Fibroblast of pulmonary artery (primary cell): ENCODE data around the gene SNAI1.

Experiments
- DNase-seq: peaks from one replicate; pipeline ENCODE4 v3.0.0-alpha.2; 2010; ENCODE audit warnings: low read depth
- H3K4me3 ChIP-seq: replicated peaks from 2 replicates; pipeline ENCODE4 v1.5.1; 2011; ENCODE audit warnings: low read depth, mild to moderate bottlenecking, control low read depth, low read length, moderate library complexity
- TF ChIP-seq, protein P1 (sequence below): IDR thresholded peaks from 2 replicates; pipeline ENCODE4 v1.5.1; 2011; ENCODE audit warnings: mild to moderate bottlenecking, control low read depth, low read length, inconsistent platforms; ENCODE audit errors: missing control alignments

Gene SNAI1

GRCh38 chr20:49941456-49941855, 41.3 kb upstream of the SNAI1 start:
- TF ChIP-seq, protein P1, sequence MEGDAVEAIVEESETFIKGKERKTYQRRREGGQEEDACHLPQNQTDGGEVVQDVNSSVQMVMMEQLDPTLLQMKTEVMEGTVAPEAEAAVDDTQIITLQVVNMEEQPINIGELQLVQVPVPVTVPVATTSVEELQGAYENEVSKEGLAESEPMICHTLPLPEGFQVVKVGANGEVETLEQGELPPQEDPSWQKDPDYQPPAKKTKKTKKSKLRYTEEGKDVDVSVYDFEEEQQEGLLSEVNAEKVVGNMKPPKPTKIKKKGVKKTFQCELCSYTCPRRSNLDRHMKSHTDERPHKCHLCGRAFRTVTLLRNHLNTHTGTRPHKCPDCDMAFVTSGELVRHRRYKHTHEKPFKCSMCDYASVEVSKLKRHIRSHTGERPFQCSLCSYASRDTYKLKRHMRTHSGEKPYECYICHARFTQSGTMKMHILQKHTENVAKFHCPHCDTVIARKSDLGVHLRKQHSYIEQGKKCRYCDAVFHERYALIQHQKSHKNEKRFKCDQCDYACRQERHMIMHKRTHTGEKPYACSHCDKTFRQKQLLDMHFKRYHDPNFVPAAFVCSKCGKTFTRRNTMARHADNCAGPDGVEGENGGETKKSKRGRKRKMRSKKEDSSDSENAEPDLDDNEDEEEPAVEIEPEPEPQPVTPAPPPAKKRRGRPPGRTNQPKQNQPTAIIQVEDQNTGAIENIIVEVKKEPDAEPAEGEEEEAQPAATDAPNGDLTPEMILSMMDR, result no peak
- no peak overlapping the region for H3K4me3 ChIP-seq
- DNase-seq, result no peak

DNA sequence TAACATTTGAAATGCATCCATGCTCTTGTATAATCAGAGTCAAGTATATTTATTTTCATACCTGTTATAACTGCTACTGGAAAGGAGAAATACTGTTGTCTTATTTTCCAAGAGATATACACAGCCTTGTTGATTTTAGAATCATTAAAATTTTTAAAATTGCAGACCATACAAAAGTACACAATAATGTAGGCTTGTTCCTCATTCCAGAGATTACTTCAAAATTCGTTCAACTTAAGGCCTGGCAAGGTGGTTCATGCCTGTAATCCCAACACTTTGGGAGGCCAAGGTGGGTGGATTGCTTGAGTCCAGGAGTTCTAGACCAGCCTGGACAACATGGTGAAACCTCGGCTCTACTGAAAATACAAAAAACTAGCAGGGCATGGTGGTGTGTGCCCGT, 40.5 kb upstream of the SNAI1 start:
- TF ChIP-seq, protein P1, result no peak
- no peak overlapping the region for H3K4me3 ChIP-seq
- DNase-seq, result no peak

DNA sequence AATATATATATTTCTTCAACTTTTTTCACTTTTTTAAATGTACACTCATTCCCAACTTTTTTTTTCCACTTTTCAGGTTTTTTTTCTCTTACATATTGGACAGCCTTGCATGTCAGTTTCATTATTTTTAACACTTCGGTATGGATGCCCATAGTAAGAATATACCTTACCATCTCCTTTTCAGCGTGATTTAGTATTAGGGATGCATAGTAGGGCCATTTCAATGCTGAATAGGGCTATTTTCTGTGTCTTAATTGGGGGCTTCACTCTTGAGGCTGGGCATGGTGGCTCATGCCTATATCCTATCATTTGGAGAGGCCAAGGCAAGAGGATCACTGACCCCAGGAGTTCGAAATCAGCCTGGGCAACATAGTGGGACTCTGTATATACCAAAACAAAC, 39.8 kb upstream of the SNAI1 start:
- no peak for DNase-seq
- H3K4me3 ChIP-seq, result no peak overlapping the region
- TF ChIP-seq, protein P1, result no peak

DNA sequence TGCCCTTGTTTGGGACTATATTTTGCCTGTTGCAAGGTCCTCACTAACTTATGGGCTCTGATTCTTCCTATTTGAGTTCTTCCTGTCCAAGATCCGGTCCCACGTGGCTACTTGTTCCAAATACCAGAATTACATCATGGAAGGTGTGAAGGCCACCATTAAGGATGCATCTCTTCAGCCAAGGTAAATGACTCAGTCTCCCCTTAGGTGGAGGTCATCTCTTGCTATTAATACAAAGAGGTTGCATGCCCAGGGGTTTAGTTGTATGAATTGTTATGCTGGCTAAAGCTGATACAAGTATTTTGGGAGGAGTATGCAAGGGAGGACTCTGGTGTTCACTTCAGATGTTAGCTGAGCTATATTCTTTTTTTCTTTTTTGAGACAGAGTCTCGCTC, 37.5 kb upstream of the SNAI1 start:
- TF ChIP-seq, protein P1, result no peak
- H3K4me3 ChIP-seq, result no peak overlapping the region
- no peak for DNase-seq

- H3K4me3 ChIP-seq, result no peak overlapping the region
- TF ChIP-seq, protein P1, result no peak
- DNase-seq, result no peak
Measured at GRCh38 chr20:49945701-49946477, 36.9 kb upstream of the SNAI1 start.

GRCh38 chr20:49948178-49948577, 34.6 kb upstream of the SNAI1 start:
- TF ChIP-seq, protein P1, result no peak
- DNase-seq, result no peak
- H3K4me3 ChIP-seq, result no peak overlapping the region
